Colon (tissue), 2 donors: Measurements from ENCODE around the gene PLCH2.
"Not testable (repeated sequence)": the region's sequence is repeated elsewhere in the genome, so short reads cannot be mapped to it uniquely, and the experiment has no call there.

Source experiments
- FAIRE-seq: peaks from 2 replicates; lab custom pipeline; 2012; peaks lifted over from hg19 to GRCh38; lab: Jason Lieb, UNC
- donor health status: control.
- donor health status: control.

The PLCH2 gene

DNA sequence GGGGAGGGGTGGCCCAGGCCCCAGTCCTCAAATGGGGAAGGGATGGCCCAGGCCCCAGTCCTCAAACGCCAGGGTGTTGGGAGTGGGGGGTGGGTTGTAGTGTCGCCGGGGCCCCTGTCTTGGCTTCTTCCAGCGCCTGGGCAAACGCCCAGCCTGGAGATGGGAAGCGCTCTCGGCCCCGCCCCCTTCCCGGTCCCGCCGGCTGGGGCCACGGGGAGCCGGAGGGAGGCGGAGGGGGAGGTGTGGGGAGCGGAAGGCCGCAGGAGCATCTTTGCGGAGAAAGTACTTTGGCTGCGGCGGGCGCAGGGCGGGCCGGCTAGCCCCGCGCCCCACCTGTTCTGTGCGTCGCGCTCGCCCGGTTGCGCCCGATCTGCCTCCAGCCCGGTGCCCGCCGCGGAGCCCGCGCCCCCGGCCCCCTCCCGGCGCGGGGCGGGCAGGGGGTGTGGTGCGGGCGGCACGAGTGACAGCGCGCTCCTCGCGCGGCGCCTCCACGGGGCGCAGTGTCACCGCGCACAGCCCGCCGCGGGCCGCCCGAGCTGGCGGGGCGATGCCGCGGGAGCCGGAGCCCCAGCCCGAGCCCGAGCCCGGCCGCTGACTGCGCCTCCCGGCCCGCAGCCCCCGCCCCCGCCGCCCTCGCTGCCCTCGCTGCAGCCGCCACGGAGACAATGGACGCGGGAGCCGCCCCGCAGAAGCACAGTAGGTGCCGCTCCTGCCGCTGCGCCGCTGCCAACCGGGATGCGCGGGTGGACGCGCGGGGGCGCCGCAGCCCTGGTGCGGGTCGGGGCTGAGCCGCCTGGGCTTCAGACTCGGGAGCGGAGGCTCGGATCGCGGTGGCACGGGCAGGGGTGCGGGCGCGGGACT, 32.6 kb upstream of the PLCH2 start:
- FAIRE-seq = no peak

DNA sequence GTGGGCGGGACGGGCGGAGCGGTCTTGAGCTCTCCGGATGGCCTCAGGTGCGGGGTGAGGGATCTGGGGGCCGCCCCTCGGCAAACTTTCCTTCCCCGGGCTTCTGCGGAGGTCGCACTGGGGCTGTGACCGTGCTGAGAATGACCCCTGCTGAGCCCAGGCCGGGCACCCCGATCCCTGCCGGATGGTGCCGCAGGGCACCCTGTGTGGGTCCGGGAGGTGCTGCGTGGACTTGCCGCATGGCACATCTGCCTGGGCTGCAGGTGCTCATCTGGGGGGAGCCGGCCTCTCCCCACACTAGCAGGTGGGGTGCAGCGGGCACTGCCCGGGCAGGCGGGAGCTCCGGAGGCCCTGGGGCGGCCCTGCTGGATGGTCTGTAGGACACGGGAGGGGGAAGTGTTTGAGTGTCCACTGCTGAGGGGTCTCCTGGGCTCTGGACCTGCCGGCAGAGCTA, 31.9 kb upstream of the PLCH2 start:
- FAIRE-seq = no peak

DNA sequence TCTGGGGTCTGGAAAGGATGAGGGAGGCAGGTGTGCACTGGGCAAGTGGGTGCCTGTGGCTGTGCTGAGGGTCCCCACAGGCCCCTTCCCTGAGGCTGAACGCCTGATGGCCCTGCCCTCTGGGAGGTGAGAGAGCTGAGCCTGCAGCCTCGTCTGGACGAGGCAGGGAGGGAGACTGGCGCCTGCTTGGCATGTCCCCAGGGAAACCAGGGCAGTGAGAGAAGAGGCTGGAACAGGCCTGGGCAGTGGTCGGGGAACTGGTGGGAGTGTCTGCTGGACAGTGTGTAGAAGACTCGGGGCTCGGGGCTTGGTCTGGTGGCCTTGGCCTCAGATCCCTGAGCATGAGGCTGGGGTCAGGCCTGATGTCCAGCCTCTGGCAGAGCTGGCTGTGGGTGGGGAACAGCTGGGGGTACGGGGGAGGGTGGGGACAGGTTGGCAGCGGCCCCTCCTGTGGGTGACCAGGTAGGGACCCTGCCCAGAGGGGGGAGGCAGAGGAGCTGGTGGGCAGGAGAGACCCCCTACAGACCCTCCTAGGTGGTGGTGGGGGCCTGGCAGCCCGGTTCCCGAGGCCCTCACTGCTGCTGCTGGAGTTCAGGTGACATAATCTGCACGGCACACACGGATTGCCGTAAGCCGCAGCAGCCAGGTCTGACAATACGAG, 30.8 kb upstream of the PLCH2 start:
- FAIRE-seq = no peak

DNA sequence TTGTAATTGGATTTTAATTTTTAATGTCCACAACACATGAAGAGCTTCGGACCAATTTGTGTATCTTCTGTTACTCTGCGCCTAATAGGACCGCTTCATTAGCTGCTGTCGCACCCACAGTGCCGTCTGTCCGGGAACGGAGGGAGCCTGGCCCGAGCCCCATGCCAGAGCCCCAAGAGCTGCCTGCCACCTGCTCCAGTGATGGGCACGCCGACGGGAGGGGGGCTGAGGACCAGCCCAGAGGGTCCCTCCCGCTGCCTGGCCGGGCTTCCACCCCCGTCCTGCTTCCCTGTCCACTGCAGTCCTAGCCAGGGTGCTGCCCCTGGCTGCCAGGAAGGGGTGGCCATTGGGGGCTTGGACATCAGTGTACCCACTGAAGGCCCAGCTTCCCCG, 30.3 kb upstream of the PLCH2 start:
- no peak for FAIRE-seq

DNA sequence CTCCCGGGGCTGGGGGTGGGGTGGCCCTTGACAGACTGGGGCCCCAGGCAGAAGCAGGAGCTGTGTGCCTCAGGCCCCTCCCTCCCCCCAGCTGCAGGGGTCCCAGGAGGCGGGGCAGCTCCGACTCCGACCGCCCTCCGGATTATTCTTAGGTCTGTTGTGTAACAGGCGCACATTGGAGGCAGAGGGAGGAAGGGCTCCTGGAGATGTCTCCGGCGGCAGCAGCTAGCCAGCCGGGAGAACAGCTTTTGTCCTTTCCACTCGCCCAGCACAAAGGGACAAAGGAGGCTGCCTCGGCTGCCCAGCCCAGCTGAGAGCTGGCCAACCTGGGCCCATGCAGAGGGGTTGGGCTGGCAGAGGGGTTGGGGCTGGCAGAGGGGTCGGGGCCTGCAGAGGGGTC, 29.7 kb upstream of the PLCH2 start:
- FAIRE-seq = no peak

DNA sequence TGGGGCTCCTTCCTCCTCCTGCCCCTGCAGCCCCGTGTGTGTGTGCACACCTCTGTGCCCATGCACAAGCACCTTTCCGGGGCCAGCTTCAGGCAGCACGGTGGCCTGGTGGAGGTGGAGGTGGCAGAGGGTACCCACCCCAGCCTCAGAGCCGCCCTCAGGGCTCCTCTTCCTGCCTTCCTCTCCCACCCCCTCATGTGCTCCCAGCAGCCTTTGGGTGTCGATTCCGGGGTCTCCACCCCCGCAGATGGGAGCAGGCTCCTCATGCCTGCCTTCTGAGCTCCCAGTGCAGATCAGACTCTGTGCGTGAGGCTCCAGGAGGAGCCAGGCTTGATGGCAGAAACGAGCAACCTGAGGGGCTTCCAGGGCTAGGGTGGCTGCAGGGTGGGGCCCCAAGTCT, 29.2 kb upstream of the PLCH2 start:
- FAIRE-seq = no peak

DNA sequence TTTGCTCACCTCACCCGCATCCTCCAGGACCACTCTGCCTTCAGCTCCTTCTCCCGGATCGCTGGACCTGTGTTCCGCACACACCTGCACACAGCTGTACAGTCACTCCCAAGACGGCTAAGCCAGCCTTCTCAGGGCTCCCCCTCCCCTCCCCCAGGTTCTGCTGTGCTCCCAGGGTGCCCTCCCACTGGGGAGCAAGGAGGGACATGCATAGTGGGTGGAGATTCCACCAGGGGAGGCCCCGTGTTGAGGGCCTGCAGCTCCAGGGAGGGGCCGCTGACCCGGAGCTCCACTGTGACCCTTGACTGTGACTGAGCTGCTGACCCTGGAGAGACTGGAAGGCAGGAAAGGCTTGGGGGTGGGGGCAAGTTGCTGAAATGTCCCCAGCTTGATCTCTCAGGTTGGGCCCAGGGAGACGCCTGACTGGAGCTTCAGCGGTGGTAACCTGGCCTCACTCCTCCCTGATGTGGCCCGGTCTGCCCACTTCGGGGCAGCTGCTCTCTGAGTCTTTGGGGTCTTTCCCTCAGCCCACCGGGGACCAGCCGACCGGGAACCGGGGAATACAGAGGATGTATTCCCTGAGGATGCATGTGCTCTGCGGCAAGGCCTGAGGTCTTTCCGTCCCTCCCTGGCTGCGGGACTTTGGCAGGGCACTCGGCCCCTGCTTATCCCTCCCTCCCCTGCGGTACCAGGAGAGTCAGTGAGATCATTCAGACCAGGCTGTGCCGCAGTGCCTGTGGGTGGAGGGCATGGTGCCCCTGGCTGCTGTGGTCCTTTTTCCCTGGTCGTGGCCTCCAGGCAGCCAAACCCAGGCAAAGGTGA, 28.6 kb upstream of the PLCH2 start:
- no peak for FAIRE-seq

DNA sequence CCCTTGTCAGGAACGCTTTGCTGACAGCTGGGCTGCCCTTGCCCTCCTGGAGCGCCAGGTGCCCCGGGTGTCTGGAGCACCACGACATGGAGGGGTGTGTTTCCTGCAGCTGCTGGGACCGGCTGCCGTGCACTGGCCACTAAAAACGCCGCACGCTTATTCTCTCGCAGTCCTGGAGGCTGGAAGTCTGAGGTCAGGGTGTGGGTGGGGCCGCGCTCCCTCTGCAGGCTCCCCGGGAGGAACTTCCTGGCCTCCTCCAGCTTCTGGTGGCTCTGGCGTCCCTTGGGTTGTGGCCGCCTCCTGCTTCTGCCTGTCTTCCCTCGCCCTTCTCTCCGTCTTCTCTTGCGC, 28.0 kb upstream of the PLCH2 start:
- no peak for FAIRE-seq

DNA sequence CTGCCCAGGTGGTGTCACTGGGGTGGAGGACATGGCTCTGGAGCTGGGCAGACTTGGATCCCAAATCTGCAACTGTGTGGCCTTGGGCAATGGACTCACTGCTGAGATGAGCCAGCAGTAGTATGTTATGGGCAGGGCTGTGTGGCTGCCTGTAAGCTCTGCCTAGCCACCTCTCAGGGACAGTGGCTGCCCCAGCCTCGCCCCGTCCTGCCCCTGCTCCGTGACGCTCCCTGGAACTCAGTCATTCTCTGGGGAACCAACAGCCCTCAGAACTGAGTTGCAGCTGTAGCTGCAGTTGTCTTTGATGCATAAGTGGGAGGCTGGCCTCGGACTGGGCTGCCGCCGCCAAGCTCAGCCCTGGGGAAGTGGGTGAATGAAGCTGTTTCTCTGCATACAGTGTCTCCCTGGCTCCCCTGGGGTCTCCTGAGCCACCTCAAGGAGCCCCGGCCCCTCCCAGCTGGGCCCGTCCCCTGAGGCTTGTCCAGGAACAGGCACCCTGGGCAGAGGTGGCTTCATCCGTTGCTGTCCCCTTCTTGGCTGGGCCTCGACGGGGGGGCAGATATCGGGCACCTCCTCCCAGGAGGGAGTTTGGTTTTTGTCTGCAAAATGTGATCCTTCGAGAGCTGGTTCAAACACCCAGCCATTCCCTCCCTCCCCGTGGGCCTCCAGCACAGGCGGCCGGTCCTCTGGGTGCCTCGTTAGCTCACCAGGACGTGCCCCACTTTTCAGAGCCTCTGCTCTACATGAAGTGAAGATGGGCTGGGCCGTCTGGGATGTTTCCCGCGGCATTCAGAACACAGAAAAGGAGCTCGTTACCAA, 26.2 kb upstream of the PLCH2 start:
- FAIRE-seq = no peak

DNA sequence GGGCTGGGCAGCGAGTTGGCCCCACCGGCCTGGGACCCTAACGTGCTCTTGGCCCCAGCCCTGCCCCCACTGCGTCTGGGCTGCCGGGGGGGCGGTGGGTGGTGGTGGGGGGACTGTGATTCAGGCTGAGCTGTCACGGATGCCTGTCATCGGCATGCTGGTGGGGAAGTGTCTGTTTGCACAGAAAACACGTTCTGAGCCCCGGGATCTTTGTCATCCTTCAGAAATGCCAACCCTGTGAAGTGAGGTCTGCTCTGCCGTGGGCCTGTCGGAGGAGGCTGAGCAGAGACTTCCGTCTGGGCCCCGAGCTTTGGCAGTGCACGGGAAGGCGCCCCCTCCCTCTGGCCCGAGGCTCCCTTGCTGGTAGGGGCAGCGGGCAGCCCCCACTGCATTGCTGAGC, 24.3 kb upstream of the PLCH2 start:
- no peak for FAIRE-seq

DNA sequence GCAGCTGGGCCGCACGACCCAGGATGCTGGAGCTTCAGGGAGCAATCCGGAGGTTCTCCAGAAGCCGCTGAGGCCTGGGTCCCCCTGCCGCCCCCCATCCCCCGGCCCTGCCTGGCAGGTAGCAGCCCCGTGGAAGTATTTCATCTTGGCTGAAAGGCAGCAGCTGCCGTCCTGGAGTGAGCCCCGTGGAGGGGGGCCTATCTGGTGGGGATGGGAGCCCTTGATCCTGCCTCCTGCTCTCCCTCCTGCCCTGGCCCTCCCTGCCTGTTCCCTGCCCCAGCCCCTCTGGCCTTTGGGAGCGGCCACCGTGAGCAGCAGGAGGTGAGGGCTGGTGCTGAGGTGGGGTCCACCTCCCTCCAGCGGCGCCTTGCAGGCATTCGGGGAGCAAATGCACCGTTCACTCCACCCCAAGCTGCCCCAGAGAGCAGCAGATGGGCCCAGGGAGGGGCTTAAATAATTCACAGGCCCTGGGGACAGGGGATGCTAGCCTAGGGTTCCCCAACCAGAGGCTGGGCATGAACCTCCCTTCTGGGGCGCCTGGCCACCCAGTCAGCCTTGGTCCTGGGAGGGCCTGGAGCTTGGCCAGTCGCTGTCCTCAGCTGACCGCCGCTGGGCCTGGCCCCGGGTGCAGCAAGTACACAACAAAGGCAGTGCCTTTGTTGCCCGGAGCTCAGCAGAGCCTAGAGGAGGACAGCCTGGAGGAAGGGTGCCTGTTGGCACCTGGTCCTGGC, 23.7 kb upstream of the PLCH2 start:
- FAIRE-seq = no peak

DNA sequence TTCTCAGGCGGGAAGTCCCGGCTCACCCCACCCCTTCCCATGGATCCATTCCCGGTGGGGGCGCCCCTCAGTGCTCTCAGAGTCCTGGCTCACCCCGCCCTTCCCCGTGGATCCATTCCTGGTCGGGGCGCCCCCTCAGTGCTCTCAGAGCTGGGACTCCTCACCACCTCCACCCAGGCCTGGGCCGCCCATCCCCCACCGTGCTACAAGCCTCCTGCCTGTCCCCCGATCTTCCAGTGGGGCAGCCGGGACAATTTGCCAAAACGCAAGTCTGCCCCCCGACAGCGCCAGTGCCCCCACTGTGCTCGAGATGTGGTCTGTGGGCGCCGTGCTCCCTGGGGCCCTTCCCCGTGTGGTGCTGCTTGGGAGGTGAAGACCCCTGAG, 23.2 kb upstream of the PLCH2 start:
- no peak for FAIRE-seq

DNA sequence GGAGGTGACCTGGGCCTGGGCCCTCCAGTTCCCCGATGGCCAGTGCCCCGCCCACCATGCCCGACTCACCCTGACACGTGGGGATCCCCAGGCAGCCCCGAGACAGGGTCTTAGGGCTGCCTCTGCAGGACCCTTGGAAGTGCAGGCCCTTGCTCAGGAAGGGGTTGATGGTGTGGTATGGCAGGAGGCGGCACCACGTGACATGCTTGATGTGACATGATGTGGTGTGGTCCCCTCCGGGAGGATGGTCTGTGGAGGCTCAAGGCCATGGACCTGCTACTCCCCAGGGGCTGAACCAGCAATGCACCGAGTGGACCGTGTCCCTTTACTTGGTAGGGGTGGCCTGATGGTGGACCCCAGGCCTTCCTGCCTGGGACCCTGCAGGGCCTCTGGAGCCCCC, 21.9 kb upstream of the PLCH2 start:
- no peak for FAIRE-seq

DNA sequence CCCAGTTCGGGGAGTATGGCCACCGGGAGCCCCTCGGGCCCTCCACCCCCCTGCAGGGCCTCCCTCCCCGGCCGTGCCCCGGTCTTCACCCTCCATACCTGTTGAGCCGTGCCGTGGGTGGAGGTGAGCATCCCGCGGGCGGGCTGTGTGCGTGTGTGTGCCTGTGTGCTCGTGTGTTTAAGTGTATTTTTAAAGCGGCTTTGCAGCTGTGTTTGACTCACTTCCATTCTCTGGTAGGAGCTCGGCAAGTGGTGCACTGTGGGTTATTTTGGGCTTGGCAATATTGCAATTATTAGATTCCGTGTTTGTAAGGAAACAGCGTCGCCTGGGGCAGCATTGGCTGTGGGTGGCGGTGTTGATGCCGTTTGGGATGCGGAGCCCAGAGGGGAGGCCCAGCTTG, 20.3 kb upstream of the PLCH2 start:
- FAIRE-seq = no peak

DNA sequence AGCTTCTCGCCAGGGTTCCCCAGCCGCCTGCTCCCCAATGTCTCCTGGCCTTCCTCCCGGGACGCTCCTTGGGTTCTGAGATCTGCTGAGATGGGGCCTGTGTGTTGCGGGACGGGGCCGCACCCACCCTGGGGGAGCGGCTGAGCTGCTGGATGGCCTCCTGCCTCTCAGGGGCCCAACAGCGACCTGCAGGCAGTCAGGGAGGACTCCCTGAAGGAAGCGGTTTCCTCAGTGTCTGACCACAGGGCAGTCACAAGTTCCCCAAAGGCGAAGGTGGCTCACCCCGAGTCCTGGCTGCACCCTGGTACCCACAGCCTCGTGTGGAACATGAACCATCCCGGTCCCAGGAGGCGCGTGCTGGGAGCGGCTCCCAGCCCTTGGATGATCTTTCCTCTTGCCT, 18.6 kb upstream of the PLCH2 start:
- no peak for FAIRE-seq

DNA sequence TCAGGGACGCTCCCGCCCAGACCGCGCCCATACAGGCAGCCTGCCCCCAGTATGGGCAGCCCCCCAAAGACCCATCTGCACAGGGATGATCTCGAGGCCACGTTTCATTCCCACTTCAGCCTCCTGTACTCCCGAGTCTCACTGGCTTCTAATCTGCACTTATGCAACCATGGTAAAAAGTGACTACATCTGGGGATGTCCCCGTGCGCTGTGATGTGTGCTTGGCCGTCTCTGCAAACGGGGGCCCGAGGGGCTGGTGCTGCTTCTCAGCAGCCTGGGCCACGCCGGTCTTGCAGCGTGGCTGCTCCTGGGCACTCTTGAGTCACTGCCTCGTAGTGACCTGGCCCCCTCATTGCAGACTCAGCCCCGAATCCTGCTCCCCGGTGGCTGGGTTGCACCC, 17.4 kb upstream of the PLCH2 start:
- FAIRE-seq = no peak

DNA sequence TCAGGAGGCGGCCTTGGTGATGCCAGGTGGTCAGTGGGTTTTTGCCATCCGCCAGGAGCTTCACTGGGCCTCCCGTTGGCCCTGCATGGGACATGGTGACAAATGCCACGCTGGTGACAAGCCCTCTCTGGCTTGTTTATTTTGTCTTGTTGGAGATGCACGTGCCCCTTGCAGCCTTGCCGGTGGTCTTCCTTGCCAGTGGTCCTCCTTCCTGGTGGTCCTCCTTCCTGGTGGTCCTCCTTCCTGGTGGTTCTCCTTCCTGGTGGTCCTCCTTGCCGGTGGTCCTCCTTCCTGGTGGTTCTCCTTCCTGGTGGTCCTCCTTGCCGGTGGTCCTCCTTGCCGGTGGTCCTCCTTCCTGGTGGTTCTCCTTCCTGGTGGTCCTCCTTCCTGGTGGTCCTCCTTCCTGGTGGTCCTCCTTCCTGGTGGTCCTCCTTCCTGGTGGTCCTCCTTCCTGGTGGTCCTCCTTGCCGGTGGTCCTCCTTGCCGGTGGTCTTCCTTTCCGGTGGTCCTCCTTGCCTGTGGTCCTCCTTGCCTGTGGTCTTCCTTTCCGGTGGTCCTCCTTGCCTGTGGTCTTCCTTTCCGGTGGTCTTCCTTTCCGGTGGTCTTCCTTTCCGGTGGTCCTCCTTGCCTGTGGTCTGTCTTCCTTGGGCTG, 16.9 kb upstream of the PLCH2 start:
- not testable (repeated sequence) for FAIRE-seq

DNA sequence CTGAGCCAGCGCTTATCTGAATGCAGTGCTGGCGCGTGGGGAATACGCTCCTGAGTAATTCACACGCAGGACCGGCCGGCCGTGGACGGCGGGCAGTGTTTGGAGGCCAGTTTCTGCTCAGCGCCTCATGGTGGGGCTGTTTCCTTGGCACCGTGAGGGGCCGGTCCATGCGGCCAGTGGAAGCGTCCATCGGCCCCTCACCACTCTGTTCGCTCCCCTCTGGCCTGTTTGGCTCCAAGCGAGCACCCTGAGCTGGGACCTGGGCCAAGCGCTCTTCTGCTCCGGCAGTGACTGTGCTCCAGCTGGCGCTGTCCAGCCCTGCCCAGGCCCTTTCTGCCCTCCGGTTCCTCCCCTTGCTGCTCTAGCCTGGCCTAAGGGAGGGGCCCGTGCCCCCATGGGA, 16.3 kb upstream of the PLCH2 start:
- FAIRE-seq = no peak

DNA sequence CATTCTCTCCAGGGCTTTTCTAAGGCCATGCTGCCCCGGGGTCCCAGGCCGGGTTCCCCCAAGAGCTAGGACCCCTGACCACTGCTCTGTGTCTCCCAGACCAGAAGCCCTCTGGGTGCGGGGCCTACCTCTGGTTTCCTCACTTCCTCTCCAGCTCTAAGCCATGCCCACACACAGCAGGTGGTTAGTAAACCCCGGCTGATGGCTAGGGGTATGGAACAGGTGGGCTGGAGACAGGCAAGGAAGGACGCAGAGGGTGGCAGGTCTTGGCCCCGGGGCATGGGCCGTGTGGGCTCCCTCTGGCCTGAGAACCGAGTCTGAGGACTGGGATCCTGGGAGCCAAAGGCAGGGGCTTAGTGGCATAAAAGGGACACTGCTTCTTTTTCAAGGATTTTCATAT, 15.9 kb upstream of the PLCH2 start:
- FAIRE-seq = no peak

DNA sequence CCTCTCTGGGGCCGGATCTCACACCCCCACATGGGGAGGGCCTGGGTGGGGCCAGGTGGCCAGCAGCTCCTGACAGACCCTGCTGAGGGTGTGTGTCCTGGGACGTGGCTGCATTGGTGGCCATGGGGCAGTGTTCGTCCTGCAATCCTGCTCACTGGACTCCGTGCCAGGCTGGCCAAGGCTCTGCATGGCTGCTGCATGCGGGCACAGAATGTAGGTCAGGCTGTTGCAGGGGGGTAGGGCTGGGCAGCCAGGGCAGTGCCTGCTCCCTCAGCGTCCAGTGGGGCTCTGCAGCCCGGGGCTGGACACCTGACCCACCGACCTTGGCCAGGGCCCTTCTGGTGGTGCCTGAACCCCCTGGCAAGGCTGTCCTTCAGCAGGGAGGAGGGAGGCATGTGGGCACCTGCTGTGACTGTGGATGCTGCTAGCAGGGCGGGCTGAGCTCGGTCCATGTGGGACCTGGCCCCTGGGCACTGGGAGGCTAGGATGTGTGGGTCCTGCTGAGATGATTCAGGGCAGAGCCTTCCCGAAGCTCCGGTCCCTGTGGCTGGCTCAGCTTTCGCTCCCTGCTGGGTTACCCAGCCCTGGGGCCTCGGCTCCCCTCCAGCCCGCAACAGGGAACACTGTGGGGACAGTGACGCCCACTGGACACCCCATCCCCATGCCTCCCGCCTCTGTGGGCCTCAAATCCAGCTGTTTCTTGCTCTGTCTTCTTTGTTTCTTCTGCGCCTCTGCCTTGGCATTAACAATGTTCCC, 14.9 kb upstream of the PLCH2 start:
- FAIRE-seq = no peak
